HG03066 (cell line): ENCODE measurements around the gene CKMT1A.
"Not testable (repeated sequence)": the region's sequence is repeated elsewhere in the genome, so short reads cannot be mapped to it uniquely, and the experiment has no call there.

Experiments used
- ATAC-seq: cut with Tn5 transposase; IDR thresholded peaks from one replicate; pipeline ENCODE4 v1.9.1; 2021; ENCODE audit warnings: low read depth; ENCODE audit not compliant: unreplicated experiment

Gene CKMT1A

GRCh38 chr15:43693148-43694022 is at the start of gene CKMT1A:
Gene CKMT1A (plus strand): TSS chr15:43693859. CDS start chr15:43694051, 192 bp downstream.
- ATAC-seq = not testable (repeated sequence)

GRCh38 chr15:43648649-43649429 is 44.8 kb upstream of the CKMT1A start, which contains the start of gene CATSPER2:
Gene CATSPER2 (minus strand): TSS chr15:43648844. CDS start chr15:43648061, 783 bp downstream.
- ATAC-seq = no peak

- ATAC-seq = not testable (repeated sequence)
Measured at GRCh38 chr15:43649430-43649926, 44.2 kb upstream of the CKMT1A start.

GRCh38 chr15:43659727-43660126 is 33.9 kb upstream of the CKMT1A start:
- not testable (repeated sequence) for ATAC-seq

GRCh38 chr15:43662293-43662692 is 31.4 kb upstream of the CKMT1A start:
- ATAC-seq = not testable (repeated sequence)

GRCh38 chr15:43663333-43663732 is 30.3 kb upstream of the CKMT1A start:
- ATAC-seq = not testable (repeated sequence)

- ATAC-seq = not testable (repeated sequence)
Measured at GRCh38 chr15:43666177-43666576, 27.5 kb upstream of the CKMT1A start.

GRCh38 chr15:43674175-43674574 is 19.5 kb upstream of the CKMT1A start:
- not testable (repeated sequence) for ATAC-seq

GRCh38 chr15:43689604-43690301 is 3.9 kb upstream of the CKMT1A start:
- peak; percentile 91 for ATAC-seq

- ATAC-seq = not testable (repeated sequence)
Measured at GRCh38 chr15:43692679-43693078, 980 bp upstream of the CKMT1A start.

- ATAC-seq = no peak
Measured at GRCh38 chr15:43702174-43702573, 8.5 kb downstream of the CKMT1A start.

- ATAC-seq = no peak
Measured at GRCh38 chr15:43702701-43703424, 9.2 kb downstream of the CKMT1A start.

- ATAC-seq = not testable (repeated sequence)
Measured at GRCh38 chr15:43710431-43711131, 16.9 kb downstream of the CKMT1A start.

GRCh38 chr15:43723151-43723550 is 29.5 kb downstream of the CKMT1A start:
- no peak for ATAC-seq

- ATAC-seq = not testable (repeated sequence)
Measured at GRCh38 chr15:43726306-43726705, 32.6 kb downstream of the CKMT1A start.

GRCh38 chr15:43728053-43728725 is 34.5 kb downstream of the CKMT1A start:
- ATAC-seq = not testable (repeated sequence)

GRCh38 chr15:43735416-43735815 is 41.8 kb downstream of the CKMT1A start:
- ATAC-seq = no peak

GRCh38 chr15:43746245-43746902 is 52.7 kb downstream of the CKMT1A start, which contains the start of gene PDIA3:
Gene PDIA3 (plus strand): TSS chr15:43746438. CDS start chr15:43746540, 102 bp downstream.
- peak; percentile 69 for ATAC-seq
